UCSD-AML1 (cell line): ENCODE results near the gene PARD3.

Experiments used
- DNase-seq: peaks from one replicate; lab custom pipeline; 2025; ENCODE audit not compliant: unreplicated experiment; lab: John Stamatoyannopoulos, UW

Gene PARD3

GRCh38 chr10:34178196-34178595, 636.9 kb downstream of the PARD3 start:
- DNase-seq = no peak

- no peak for DNase-seq
Observed at GRCh38 chr10:34177445-34177844, 637.7 kb downstream of the PARD3 start.

- DNase-seq = no peak
Observed at GRCh38 chr10:34176351-34176750, 638.7 kb downstream of the PARD3 start.

- DNase-seq = no peak
Observed at GRCh38 chr10:34175121-34175520, 640.0 kb downstream of the PARD3 start.

GRCh38 chr10:34172936-34173533, 642.1 kb downstream of the PARD3 start:
- DNase-seq = no peak

GRCh38 chr10:34171957-34172527, 643.1 kb downstream of the PARD3 start:
- no peak for DNase-seq

GRCh38 chr10:34169677-34170076, 645.4 kb downstream of the PARD3 start:
- no peak for DNase-seq

- DNase-seq = no peak
Observed at GRCh38 chr10:34169131-34169530, 646.0 kb downstream of the PARD3 start.

- no peak for DNase-seq
Observed at GRCh38 chr10:34168439-34168838, 646.7 kb downstream of the PARD3 start.

GRCh38 chr10:34166823-34167222, 648.3 kb downstream of the PARD3 start:
- DNase-seq = no peak

- no peak for DNase-seq
Observed at GRCh38 chr10:34166354-34166753, 648.7 kb downstream of the PARD3 start.

GRCh38 chr10:34164029-34164428, 651.1 kb downstream of the PARD3 start:
- no peak for DNase-seq

GRCh38 chr10:34163075-34163905, 651.8 kb downstream of the PARD3 start:
- peak; percentile 61 for DNase-seq

GRCh38 chr10:34161777-34162370, 653.2 kb downstream of the PARD3 start:
- DNase-seq = no peak

GRCh38 chr10:34160595-34160994, 654.5 kb downstream of the PARD3 start:
- no peak for DNase-seq

GRCh38 chr10:34157501-34157900, 657.6 kb downstream of the PARD3 start:
- no peak for DNase-seq

- DNase-seq = no peak
Observed at GRCh38 chr10:34156781-34157425, 658.2 kb downstream of the PARD3 start.

GRCh38 chr10:34155812-34156211, 659.3 kb downstream of the PARD3 start:
- no peak for DNase-seq

GRCh38 chr10:34154383-34154900, 660.7 kb downstream of the PARD3 start:
- no peak for DNase-seq

GRCh38 chr10:34153663-34154382, 661.3 kb downstream of the PARD3 start:
- no peak for DNase-seq
